GM23338 (cell line): ENCODE measurements around the gene TMEM128.

Experiments used
- CTCF ChIP-seq, 2 experiments: fragments of 200-600 bp in 1 of 2; sonication (generic) in 1 of 2; conservative IDR thresholded peaks; 2 replicates each; pipeline versions ENCODE4 v1.5.1 to v1.6.1; 2016 to 2017; ENCODE audit warnings: antibody characterized with exemption in 2 of 2, low read depth in 2 of 2, mild to moderate bottlenecking in 2 of 2, moderate library complexity in 1 of 2
- EZH2 ChIP-seq: fragments of 200-600 bp; sonication (generic); IDR thresholded peaks from one replicate; pipeline ENCODE4 v1.8.0; 2017; ENCODE audit warnings: antibody characterized with exemption, mild to moderate bottlenecking, low read depth; ENCODE audit not compliant: unreplicated experiment
- POLR2AphosphoS5 ChIP-seq: IDR thresholded peaks from 2 replicates; pipeline ENCODE4 v1.6.1; 2016; ENCODE audit warnings: antibody characterized with exemption, low read depth
- REST ChIP-seq: IDR thresholded peaks from one replicate; pipeline ENCODE4 v1.6.1; 2018; ENCODE audit warnings: antibody characterized with exemption; ENCODE audit not compliant: unreplicated experiment
- STAT1 ChIP-seq: IDR thresholded peaks from one replicate; pipeline ENCODE4 v1.6.1; 2016; ENCODE audit warnings: antibody characterized with exemption; ENCODE audit not compliant: unreplicated experiment
- ZNF114 ChIP-seq: fragments of 250-450 bp; sonication (Bioruptor Pico); IDR thresholded peaks from 2 replicates; pipeline ENCODE4 v1.5.0; 2020; ENCODE audit warnings: mild to moderate bottlenecking, moderate library complexity

GRCh38 chr4:4202510-4202909 lies 45.5 kb downstream of the TMEM128 start:
- TF ChIP-seq CTCF (conservative IDR thresholded peaks at IDR 0.05; ENCODE audit: low read depth in 2 of 2) (no peak), EZH2 (no peak), ZNF114 (CRISPR knock-in tag) (no peak), POLR2AphosphoS5 (no peak), REST (no peak), STAT1 (no peak)
